HepG2 (cell line): ENCODE data around the gene SIRT5. TPM values are rescaled to one million over a fixed set of nuclear protein-coding genes. Genes with fewer than 3 reads are reported as not detected.

Experiments
- ELF3 ChIP-seq: IDR thresholded peaks from 2 replicates; pipeline ENCODE4 v1.6.1; 2016; ENCODE audit warnings: missing genetic modification reagents, missing compliant biosample characterization
- ISL2 ChIP-seq: sonication (generic); formaldehyde crosslinking; IDR thresholded peaks from 2 replicates; pipeline ENCODE4 v1.5.0; 2020; ENCODE audit warnings: missing genetic modification reagents
- KAT8 ChIP-seq: IDR thresholded peaks from 2 replicates; pipeline ENCODE4 v1.6.1; 2016; ENCODE audit warnings: missing genetic modification reagents, missing compliant biosample characterization
- KDM6A ChIP-seq: IDR thresholded peaks from 2 replicates; pipeline ENCODE4 v1.6.1; 2016; ENCODE audit warnings: low read depth
- MED13 ChIP-seq: sonication (generic); formaldehyde crosslinking; IDR thresholded peaks from 2 replicates; pipeline ENCODE4 v1.5.0; 2020; ENCODE audit warnings: missing genetic modification reagents
- MIER2 ChIP-seq: IDR thresholded peaks from 2 replicates; pipeline ENCODE4 v1.6.1; 2016; ENCODE audit warnings: missing biosample characterization, missing genetic modification reagents
- MXD3 ChIP-seq: IDR thresholded peaks from 2 replicates; pipeline ENCODE4 v1.6.1; 2016; ENCODE audit warnings: mild to moderate bottlenecking, missing biosample characterization, missing genetic modification reagents
- MYC ChIP-seq: sonication (generic); formaldehyde crosslinking; IDR thresholded peaks from 2 replicates; pipeline ENCODE4 v1.9.0; 2021; ENCODE audit warnings: missing genetic modification reagents, borderline replicate concordance
- NR1H2 ChIP-seq: sonication (generic); formaldehyde crosslinking; IDR thresholded peaks from 2 replicates; pipeline ENCODE4 v1.8.1; 2022; ENCODE audit warnings: low read depth, missing genetic modification reagents, borderline replicate concordance
- NR2F6 ChIP-seq, 2 experiments: IDR thresholded peaks; 2 replicates each; pipeline ENCODE4 v1.6.1; 2016; ENCODE audit warnings: antibody characterized with exemption in 1 of 2, mild to moderate bottlenecking in 1 of 2
- PRMT3 ChIP-seq: sonication (generic); formaldehyde crosslinking; IDR thresholded peaks from 2 replicates; pipeline ENCODE4 v1.8.1; 2022; ENCODE audit warnings: low read depth, mild to moderate bottlenecking, moderate library complexity, missing genetic modification reagents, borderline replicate concordance
- RBM22 ChIP-seq: fragments of 200-400 bp; formaldehyde crosslinking; optimal IDR thresholded peaks from 2 replicates; pipeline ENCODE3; 2017; ENCODE audit warnings: mild to moderate bottlenecking, low read length, moderate library complexity
- RFX3 ChIP-seq: IDR thresholded peaks from 2 replicates; pipeline ENCODE4 v1.6.1; 2016; ENCODE audit warnings: missing biosample characterization, missing genetic modification reagents
- SALL2 ChIP-seq: sonication (generic); formaldehyde crosslinking; IDR thresholded peaks from 2 replicates; pipeline ENCODE4 v1.8.1; 2023; ENCODE audit warnings: mild to moderate bottlenecking, missing genetic modification reagents, inconsistent platforms
- SMYD3 ChIP-seq: sonication (generic); formaldehyde crosslinking; IDR thresholded peaks from 2 replicates; pipeline ENCODE4 v1.8.1; 2023; ENCODE audit warnings: mild to moderate bottlenecking, missing genetic modification reagents
- SP1 ChIP-seq, 2 experiments: fragments of 450-650 bp in 1 of 2; sonication (generic) in 1 of 2; formaldehyde crosslinking in 1 of 2; IDR thresholded peaks; 2 replicates each; pipeline versions ENCODE4 v1.4.0 to v1.6.1; 2016 to 2020; ENCODE audit warnings: missing genetic modification reagents in 1 of 2
- ZMAT3 ChIP-seq: sonication (generic); formaldehyde crosslinking; conservative IDR thresholded peaks from 2 replicates; pipeline ENCODE4 v1.7.0; 2021; ENCODE audit warnings: missing genetic modification reagents
- ZNF207 ChIP-seq: fragments of 450-650 bp; IDR thresholded peaks from 2 replicates; pipeline ENCODE4 v1.6.1; 2016; ENCODE audit warnings: antibody characterized with exemption, borderline replicate concordance
- ZNF367 ChIP-seq: sonication (generic); formaldehyde crosslinking; IDR thresholded peaks from 2 replicates; pipeline ENCODE4 v1.4.0; 2020; ENCODE audit warnings: missing genetic modification reagents, borderline replicate concordance
- ZNF597 ChIP-seq: sonication (generic); formaldehyde crosslinking; IDR thresholded peaks from 2 replicates; pipeline ENCODE4 v1.5.0; 2020; ENCODE audit warnings: missing genetic modification reagents
- ZNF761 ChIP-seq: sonication (generic); formaldehyde crosslinking; conservative IDR thresholded peaks from 2 replicates; pipeline ENCODE4 v1.4.0; 2020; ENCODE audit warnings: mild to moderate bottlenecking, missing genetic modification reagents
- polyA plus RNA-seq, 8 experiments: library from polyadenylated mRNA; depleted of rRNA in 3 of 8; stranded (reverse) in 7 of 8; unstranded in 1 of 8; fragments of >200 nt; fragmentation: Illumina TruSeq in 4 of 8; extraction: Trizol in 4 of 8; gene quantifications; 2 replicates each; pipeline versions ENCODE4 v1.2.1 to v1.2.3, GENCODE V29; 2011 to 2016; ENCODE audit warnings: low read depth in 4 of 8, missing spikeins in 1 of 8, mixed read lengths in 1 of 8; ENCODE audit not compliant: insufficient read depth in 1 of 8
- total RNA-seq, 5 experiments: library from RNA; depleted of rRNA; stranded (reverse); fragments of >200 nt; fragmentation: Illumina TruSeq; extraction: Trizol; gene quantifications; 2 replicates each; pipeline ENCODE4 v1.2.3, GENCODE V29; 2016; ENCODE audit warnings: low read depth in 1 of 5
- TF ChIP-seq, protein P1 (sequence below): sonication (generic); formaldehyde crosslinking; IDR thresholded peaks from 2 replicates; pipeline ENCODE4 v1.9.0; 2021; ENCODE audit warnings: missing genetic modification reagents, mild to moderate bottlenecking, borderline replicate concordance
- TF ChIP-seq, protein P2 (sequence below): IDR thresholded peaks from 2 replicates; pipeline ENCODE4 v1.4.0; 2020; ENCODE audit warnings: mild to moderate bottlenecking, missing genetic modification reagents

The SIRT5 gene
- total and polyA plus RNA-seq, 2 of the 13 experiments (the other 11 are each of a cell fraction or from before 2014, with no cell fraction given) = 14.1 to 16.6 TPM

- 0 out of 2 replicates have a peak, but pooled peaks have one; percentile 69 for TF ChIP-seq SP1 (IDR thresholded peaks at IDR 0.05)
- TF ChIP-seq SP1 (CRISPR knock-in tag; IDR thresholded peaks at IDR 0.05) = peak; percentile 98
- TF ChIP-seq MXD3 (CRISPR knock-in tag) = peak; percentile 97
- TF ChIP-seq SALL2 (CRISPR knock-in tag) = peak; percentile 96
- TF ChIP-seq RBM22 = peak; percentile 30
- TF ChIP-seq, protein P1, sequence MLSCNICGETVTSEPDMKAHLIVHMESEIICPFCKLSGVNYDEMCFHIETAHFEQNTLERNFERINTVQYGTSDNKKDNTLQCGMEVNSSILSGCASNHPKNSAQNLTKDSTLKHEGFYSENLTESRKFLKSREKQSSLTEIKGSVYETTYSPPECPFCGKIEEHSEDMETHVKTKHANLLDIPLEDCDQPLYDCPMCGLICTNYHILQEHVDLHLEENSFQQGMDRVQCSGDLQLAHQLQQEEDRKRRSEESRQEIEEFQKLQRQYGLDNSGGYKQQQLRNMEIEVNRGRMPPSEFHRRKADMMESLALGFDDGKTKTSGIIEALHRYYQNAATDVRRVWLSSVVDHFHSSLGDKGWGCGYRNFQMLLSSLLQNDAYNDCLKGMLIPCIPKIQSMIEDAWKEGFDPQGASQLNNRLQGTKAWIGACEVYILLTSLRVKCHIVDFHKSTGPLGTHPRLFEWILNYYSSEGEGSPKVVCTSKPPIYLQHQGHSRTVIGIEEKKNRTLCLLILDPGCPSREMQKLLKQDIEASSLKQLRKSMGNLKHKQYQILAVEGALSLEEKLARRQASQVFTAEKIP = no peak
- peak; percentile 53 for TF ChIP-seq MED13 (CRISPR knock-in tag)
- no peak for TF ChIP-seq ZNF597 (CRISPR knock-in tag)
- TF ChIP-seq KDM6A (CRISPR knock-in tag) = no peak; the same call in 1 of the 2 replicates
- peak; percentile 98 for TF ChIP-seq ELF3 (CRISPR knock-in tag)
- peak; percentile 89; the same call in 1 of the 2 replicates for TF ChIP-seq PRMT3 (CRISPR knock-in tag)
- TF ChIP-seq MYC (CRISPR knock-in tag) = peak; percentile 100
- TF ChIP-seq, protein P2, sequence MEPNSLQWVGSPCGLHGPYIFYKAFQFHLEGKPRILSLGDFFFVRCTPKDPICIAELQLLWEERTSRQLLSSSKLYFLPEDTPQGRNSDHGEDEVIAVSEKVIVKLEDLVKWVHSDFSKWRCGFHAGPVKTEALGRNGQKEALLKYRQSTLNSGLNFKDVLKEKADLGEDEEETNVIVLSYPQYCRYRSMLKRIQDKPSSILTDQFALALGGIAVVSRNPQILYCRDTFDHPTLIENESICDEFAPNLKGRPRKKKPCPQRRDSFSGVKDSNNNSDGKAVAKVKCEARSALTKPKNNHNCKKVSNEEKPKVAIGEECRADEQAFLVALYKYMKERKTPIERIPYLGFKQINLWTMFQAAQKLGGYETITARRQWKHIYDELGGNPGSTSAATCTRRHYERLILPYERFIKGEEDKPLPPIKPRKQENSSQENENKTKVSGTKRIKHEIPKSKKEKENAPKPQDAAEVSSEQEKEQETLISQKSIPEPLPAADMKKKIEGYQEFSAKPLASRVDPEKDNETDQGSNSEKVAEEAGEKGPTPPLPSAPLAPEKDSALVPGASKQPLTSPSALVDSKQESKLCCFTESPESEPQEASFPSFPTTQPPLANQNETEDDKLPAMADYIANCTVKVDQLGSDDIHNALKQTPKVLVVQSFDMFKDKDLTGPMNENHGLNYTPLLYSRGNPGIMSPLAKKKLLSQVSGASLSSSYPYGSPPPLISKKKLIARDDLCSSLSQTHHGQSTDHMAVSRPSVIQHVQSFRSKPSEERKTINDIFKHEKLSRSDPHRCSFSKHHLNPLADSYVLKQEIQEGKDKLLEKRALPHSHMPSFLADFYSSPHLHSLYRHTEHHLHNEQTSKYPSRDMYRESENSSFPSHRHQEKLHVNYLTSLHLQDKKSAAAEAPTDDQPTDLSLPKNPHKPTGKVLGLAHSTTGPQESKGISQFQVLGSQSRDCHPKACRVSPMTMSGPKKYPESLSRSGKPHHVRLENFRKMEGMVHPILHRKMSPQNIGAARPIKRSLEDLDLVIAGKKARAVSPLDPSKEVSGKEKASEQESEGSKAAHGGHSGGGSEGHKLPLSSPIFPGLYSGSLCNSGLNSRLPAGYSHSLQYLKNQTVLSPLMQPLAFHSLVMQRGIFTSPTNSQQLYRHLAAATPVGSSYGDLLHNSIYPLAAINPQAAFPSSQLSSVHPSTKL (CRISPR knock-in tag) = peak; percentile 89
- TF ChIP-seq NR2F6 (IDR thresholded peaks at IDR 0.05) = peak; percentile 98
- peak; percentile 100 for TF ChIP-seq NR2F6 (CRISPR knock-in tag; IDR thresholded peaks at IDR 0.05)
- peak; percentile 99 for TF ChIP-seq ZMAT3 (CRISPR knock-in tag)
- TF ChIP-seq ISL2 (CRISPR knock-in tag) = peak; percentile 88
- TF ChIP-seq KAT8 = peak; percentile 99
- no peak for TF ChIP-seq ZNF207
- no peak for TF ChIP-seq RFX3 (CRISPR knock-in tag)
- peak; percentile 41; the same call in 1 of the 2 replicates for TF ChIP-seq ZNF761 (CRISPR knock-in tag)
- peak; percentile 7; the same call in 1 of the 2 replicates for TF ChIP-seq NR1H2 (CRISPR knock-in tag)
- peak; percentile 82 for TF ChIP-seq MIER2 (CRISPR knock-in tag)
- peak; percentile 97 for TF ChIP-seq SMYD3 (CRISPR knock-in tag)
- peak; percentile 23; the same call in 1 of the 2 replicates for TF ChIP-seq ZNF367 (CRISPR knock-in tag)
Observed at GRCh38 chr6:13614926-13615791, 40.8 kb downstream of the SIRT5 start, which contains the start of gene NOL7 (continued).
